VCaP (cell line): ENCODE data around the gene RNU11.

Experiments
- H3K27ac ChIP-seq: fragments of 450-650 bp; 2 replicates; pipeline ENCODE4 v1.5.1; 2017
- CTCF ChIP-seq: fragments of 450-650 bp; conservative IDR thresholded peaks from 2 replicates; pipeline ENCODE4 v1.5.1; 2017; ENCODE audit warnings: mild to moderate bottlenecking, moderate library complexity

RNU11 gene

GRCh38 chr1:28648474-28649198 lies at the start of gene RNU11:
TSS of gene RNU11 (plus strand) at chr1:28648600.
- peak within 1 kb of the TSS; percentile 97 for H3K27ac ChIP-seq
- TF ChIP-seq CTCF, result 0 out of 2 replicates have a peak, but pooled peaks have one; percentile 16

- TF ChIP-seq CTCF, result no peak
- H3K27ac ChIP-seq, result no peak overlapping the region
These were observed 46.7 kb upstream of the RNU11 start for GRCh38 chr1:28601696-28602095.

GRCh38 chr1:28602536-28603439 lies 45.6 kb upstream of the RNU11 start:
- peak; percentile 78 for TF ChIP-seq CTCF
- no peak overlapping the region for H3K27ac ChIP-seq

GRCh38 chr1:28604411-28604810 lies 44.0 kb upstream of the RNU11 start:
- no peak overlapping the region for H3K27ac ChIP-seq
- TF ChIP-seq CTCF, result no peak

GRCh38 chr1:28604962-28605361 lies 43.4 kb upstream of the RNU11 start:
- no peak for TF ChIP-seq CTCF
- H3K27ac ChIP-seq, result no peak overlapping the region

- no peak for TF ChIP-seq CTCF
- no peak overlapping the region for H3K27ac ChIP-seq
These were observed 41.6 kb upstream of the RNU11 start for GRCh38 chr1:28606771-28607170.

- TF ChIP-seq CTCF, result no peak
- no peak overlapping the region for H3K27ac ChIP-seq
These were observed 35.2 kb upstream of the RNU11 start for GRCh38 chr1:28613175-28613574.
